Measurements from ENCODE around the gene GPR84.

Gene GPR84

GRCh38 chr12:54379398-54380201 is 15.3 kb upstream of the GPR84 start:
- ChIA-PET POLR2A (interaction anchor here (1.0 to 1.4 kb wide), 3 partner anchors 8 to 55 kb away, joined by 3 to 4 read pairs (median 4); partner anchors contain the start of gene COPZ1), CTCF (interaction anchor here (0.5 to 11.2 kb wide), 61 partner anchors 8 to 623 kb away, joined by 3 to 333 read pairs (median 7); partner anchors contain the start of genes COPZ1, HOXC10, ITGA5 and NFE2)
- TF ChIP-seq CTCF (IDR thresholded peaks at IDR 0.05; ENCODE audit: insufficient read depth, low read length, missing control alignments): peak; percentile 100
- no peak for DNase-seq (ENCODE audit: low read depth, low spot score)
- peak overlapping the region; percentile 58 for H3K4me3 ChIP-seq (ENCODE audit: low read depth, low read length)

DNA sequence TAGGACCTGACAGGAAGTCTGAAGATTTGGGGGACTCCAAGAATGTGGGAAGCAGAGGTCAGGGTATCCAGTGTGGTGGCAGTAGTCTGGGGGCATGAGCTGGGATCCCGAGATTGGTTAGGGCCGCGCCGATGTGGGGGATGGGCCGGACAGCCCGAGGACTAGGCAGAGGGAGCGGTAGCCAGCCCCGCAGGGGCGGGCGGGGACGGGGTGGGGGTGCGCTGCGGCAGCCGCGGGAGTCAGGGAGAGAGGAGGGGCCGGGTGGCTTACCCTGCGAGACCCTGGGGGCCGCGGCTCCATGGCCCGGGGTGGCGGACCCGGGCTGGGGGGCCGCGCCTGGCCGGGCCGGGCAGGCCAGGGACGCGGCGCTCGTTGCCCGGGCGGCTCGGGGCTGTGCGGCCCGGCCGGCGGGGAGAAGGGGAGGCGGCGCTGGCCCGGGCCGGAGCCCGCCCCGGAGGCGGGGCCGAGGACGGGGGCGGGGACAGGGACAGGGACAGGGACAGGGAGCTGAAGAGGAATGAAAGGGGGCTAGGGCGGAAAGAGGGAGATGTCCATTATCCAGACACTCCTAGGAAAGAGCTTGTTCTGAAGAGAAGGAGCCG is 14.6 kb upstream of the GPR84 start:
- no peak for TF ChIP-seq CTCF (IDR thresholded peaks at IDR 0.05; ENCODE audit: insufficient read depth, low read length, missing control alignments)
- ChIA-PET CTCF (interaction anchor here (0.6 to 11.2 kb wide), 57 partner anchors 8 to 622 kb away, joined by 3 to 333 read pairs (median 8); partner anchors contain the start of genes COPZ1, HOXC10, ITGA5 and NFE2), POLR2A (interaction anchor here (1.0 to 1.4 kb wide), 3 partner anchors 9 to 54 kb away, joined by 3 to 4 read pairs (median 4); partner anchors contain the start of gene COPZ1)
- no peak for DNase-seq (ENCODE audit: low read depth, low spot score)
- H3K4me3 ChIP-seq (ENCODE audit: low read depth, low read length): peak overlapping the region; percentile 58

DNA sequence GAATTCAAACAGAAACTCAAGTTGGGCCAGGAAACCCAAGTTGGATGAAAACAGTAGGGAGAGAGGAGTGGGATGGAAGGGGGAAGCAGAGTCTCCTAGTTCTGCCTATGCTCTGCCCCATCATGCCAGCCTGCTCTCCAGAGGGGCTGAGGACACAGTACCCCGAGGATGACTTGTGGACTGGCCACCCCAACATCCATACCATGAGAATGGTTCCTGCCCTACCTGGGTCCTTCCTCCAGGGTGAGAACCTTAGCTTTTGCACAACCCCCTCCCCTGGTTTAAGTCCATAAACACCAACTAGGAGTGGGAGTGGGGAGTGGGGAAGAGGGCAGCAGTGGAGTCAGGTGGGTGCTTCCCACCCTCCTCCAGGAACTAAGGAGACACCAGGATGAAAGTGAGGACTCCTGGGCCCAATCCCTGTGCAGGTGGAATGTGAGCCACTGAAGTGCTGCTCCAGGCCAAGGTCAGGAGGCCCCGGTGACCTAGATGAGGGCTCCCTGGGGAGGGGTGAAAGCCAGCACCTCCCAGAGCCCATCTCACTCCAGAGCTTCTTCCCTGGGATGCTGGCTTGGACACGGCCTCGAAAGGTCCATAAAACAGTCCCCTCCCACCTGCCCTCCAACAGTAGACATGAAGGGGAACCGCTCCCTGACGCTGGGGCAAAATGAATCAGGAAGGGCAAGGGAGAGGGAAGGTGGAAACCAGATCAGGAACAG is 13.7 kb upstream of the GPR84 start:
- DNase-seq (ENCODE audit: low read depth, low spot score): no peak
- no peak overlapping the region for H3K4me3 ChIP-seq (ENCODE audit: low read depth, low read length)
- no peak for TF ChIP-seq CTCF (IDR thresholded peaks at IDR 0.05; ENCODE audit: insufficient read depth, low read length, missing control alignments)
- ChIA-PET CTCF (interaction anchor here (0.9 to 11.2 kb wide), 16 partner anchors 7 to 163 kb away, joined by 3 to 333 read pairs (median 46); partner anchors contain the start of gene ITGA5), POLR2A (interaction anchor here (1.4 kb wide), 2 partner anchors 19 to 53 kb away, joined by 4 read pairs; partner anchors contain the start of gene COPZ1)

DNA sequence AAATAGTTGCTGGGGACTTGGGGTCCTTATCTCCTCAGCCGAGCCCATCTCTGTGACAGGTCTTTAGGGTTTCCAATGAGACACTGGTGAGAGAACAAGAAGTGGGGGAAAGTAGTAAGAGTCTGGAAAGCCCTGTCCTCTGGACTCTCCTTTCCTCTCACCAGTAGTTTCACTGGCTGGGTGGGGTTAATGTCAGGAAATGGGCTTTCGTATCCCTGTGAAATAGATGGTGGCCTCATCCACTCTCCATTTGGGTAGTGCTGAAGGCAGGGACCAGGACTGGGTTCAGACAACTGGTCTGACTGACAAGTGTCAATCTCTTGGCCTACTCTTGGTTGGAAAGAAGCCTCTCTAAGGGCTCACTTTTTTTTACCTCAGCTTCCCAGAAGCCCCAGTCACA is 12.7 kb upstream of the GPR84 start:
- ChIA-PET POLR2A (no interaction called here), CTCF (interaction anchor here (0.7 to 7.1 kb wide), 11 partner anchors 9 to 163 kb away, joined by 3 to 152 read pairs (median 4); no protein-coding TSS in a partner anchor)
- no peak overlapping the region for H3K4me3 ChIP-seq (ENCODE audit: low read depth, low read length)
- no peak for TF ChIP-seq CTCF (IDR thresholded peaks at IDR 0.05; ENCODE audit: insufficient read depth, low read length, missing control alignments)
- no peak for DNase-seq (ENCODE audit: low read depth, low spot score)

DNA sequence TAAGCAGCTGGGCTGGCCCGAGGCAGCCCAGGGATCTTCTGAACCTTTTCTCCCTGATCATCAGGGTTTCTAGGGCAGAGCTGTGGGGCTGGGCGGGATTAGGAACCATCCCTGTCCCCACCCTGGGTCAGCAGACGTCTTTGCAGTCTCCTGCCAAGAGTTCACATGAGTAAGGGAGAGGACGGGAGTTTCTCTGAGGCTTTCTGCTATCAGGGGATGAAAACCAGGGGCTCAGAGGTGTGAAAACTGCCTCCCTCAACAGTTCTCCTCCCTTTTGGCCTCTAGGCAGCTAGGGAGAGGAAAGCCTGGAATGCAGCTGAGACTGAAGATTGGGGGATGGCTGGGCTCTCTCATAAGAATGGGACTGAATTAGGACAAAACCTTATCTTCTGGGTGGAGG is 12.3 kb upstream of the GPR84 start:
- POLR2A ChIA-PET: no interaction called here
- no peak for DNase-seq (ENCODE audit: low read depth, low spot score)
- CTCF ChIA-PET: interaction anchor here (0.7 to 7.1 kb wide), 9 partner anchors 8 to 162 kb away, joined by 3 to 129 read pairs (median 4); no protein-coding TSS in a partner anchor

More for the DNA sequence above, 12.3 kb upstream of the GPR84 start:
- TF ChIP-seq CTCF (IDR thresholded peaks at IDR 0.05; ENCODE audit: insufficient read depth, low read length, missing control alignments): no peak
- H3K4me3 ChIP-seq (ENCODE audit: low read depth, low read length): no peak overlapping the region
